HCT116 (cell line): Measurements from ENCODE around the gene KERA. TPM values are rescaled to one million over a fixed set of nuclear protein-coding genes. Genes with fewer than 3 reads are reported as not detected.

Source experiments
- ATAC-seq: fragments of 200-7000 bp; cut with Tn5 transposase; 2 replicates; pipeline ENCODE4 v1.9.1; 2020; ENCODE audit warnings: mild to moderate bottlenecking, moderate library complexity
- BruUV-seq: library from RNA; stranded (reverse); fragments of 400-500 nt; replicated peaks from 2 replicates; lab custom pipeline; 2021; lab: Mats Ljungman, UMichigan
- CTCF ChIA-PET: fragments of 300-600 bp; sonication (Branson Sonifier 250); formaldehyde crosslinking; loops from one replicate; lab custom pipeline; 2021; ENCODE audit warnings: antibody characterized with exemption; lab: Charles Lee
- POLR2A ChIA-PET: fragments of 300-600, 350-600 bp; sonication (Branson Sonifier 250); formaldehyde crosslinking; loops from one replicate; lab custom pipeline; 2021; ENCODE audit warnings: antibody characterized with exemption; lab: Charles Lee
- RAD21 ChIA-PET, 2 experiments: fragments of 300-600 bp; sonication (Branson Sonifier 250); formaldehyde crosslinking; loops; one replicate each; lab custom pipeline; 2023; ENCODE audit warnings: low total read pairs in 2 of 2; ENCODE audit not compliant: uncharacterized antibody in 2 of 2, unreplicated experiment in 2 of 2, low non-redundant PET in 1 of 2; lab: Charles Lee
- DNase-seq: peaks from one replicate; pipeline ENCODE4 v3.0.0-alpha.2; 2010; ENCODE audit warnings: low read depth, low spot score
- H2AFZ ChIP-seq: fragments of 200-600 bp; shearing (Covaris generic), sonication (generic); 2 replicates; pipeline ENCODE4 v1.6.1; 2017; ENCODE audit warnings: low read depth, mixed run types, mixed read lengths, antibody characterized with exemption, low read length; ENCODE audit not compliant: poor library complexity, severe bottlenecking
- H3K27ac ChIP-seq: 2 replicates; pipeline ENCODE4 v1.5.1; 2012; ENCODE audit warnings: low read depth, low read length
- H3K27me3 ChIP-seq: fragments of 200-600 bp; sonication (generic); 2 replicates; pipeline ENCODE4 v1.6.1; 2016; ENCODE audit warnings: mixed run types, low read length, mixed read lengths; ENCODE audit not compliant: insufficient read depth
- H3K36me3 ChIP-seq, 2 experiments: fragments of 200-500 bp in 1 of 2; fragments of 200-600 bp in 1 of 2; sonication (Bioruptor generic) in 1 of 2; sonication (generic) in 1 of 2; 2 replicates each; pipeline versions ENCODE4 v1.5.1 to v1.6.1; 2014 to 2016; ENCODE audit warnings: low read length in 2 of 2, inconsistent platforms in 1 of 2, mixed read lengths in 1 of 2, mixed run types in 1 of 2; ENCODE audit not compliant: insufficient read depth in 2 of 2, control insufficient read depth in 1 of 2
- H3K4me1 ChIP-seq, 2 experiments: fragments of 200-600 bp in 1 of 2; sonication (generic) in 1 of 2; 2 replicates each; pipeline versions ENCODE4 v1.5.1 to v1.6.1; 2012 to 2017; ENCODE audit warnings: low read length in 2 of 2, inconsistent platforms in 1 of 2, mild to moderate bottlenecking in 1 of 2, mixed read lengths in 1 of 2, mixed run types in 1 of 2, moderate library complexity in 1 of 2; ENCODE audit not compliant: insufficient read depth in 2 of 2, control insufficient read depth in 1 of 2
- H3K4me2 ChIP-seq: fragments of 200-600 bp; sonication (generic); 2 replicates; pipeline ENCODE4 v1.6.1; 2017; ENCODE audit warnings: mixed run types, low read length, mixed read lengths
- H3K4me3 ChIP-seq, 2 experiments: fragments of 200-600 bp in 1 of 2; sonication (generic) in 1 of 2; replicated peaks in 1 of 2; 2 replicates each; pipeline ENCODE4 v1.5.1; 2011 to 2016; ENCODE audit warnings: low read length in 2 of 2, control low read depth in 1 of 2, low read depth in 1 of 2, mild to moderate bottlenecking in 1 of 2, mixed read lengths in 1 of 2, mixed run types in 1 of 2
- H3K79me2 ChIP-seq: fragments of 200-600 bp; sonication (generic); 2 replicates; pipeline ENCODE4 v1.6.1; 2017; ENCODE audit warnings: mild to moderate bottlenecking, mixed run types, low read length, moderate library complexity, mixed read lengths; ENCODE audit not compliant: insufficient read depth
- H3K9ac ChIP-seq: fragments of 200-600 bp; sonication (generic); 2 replicates; pipeline ENCODE4 v1.6.1; 2016; ENCODE audit warnings: low read length, mixed read lengths
- H3K9me2 ChIP-seq: fragments of 200-600 bp; sonication (generic), shearing (Covaris generic); 2 replicates; pipeline ENCODE4 v1.6.1; 2017; ENCODE audit warnings: mixed run types, mild to moderate bottlenecking, moderate library complexity; ENCODE audit not compliant: insufficient read depth
- H3K9me3 ChIP-seq, 2 experiments: fragments of 200-500 bp in 1 of 2; fragments of 200-600 bp in 1 of 2; sonication (Bioruptor generic) in 1 of 2; sonication (generic) in 1 of 2; 2 replicates each; pipeline ENCODE4 v1.6.1; 2014 to 2017; ENCODE audit warnings: low read length in 2 of 2, mixed read lengths in 2 of 2, inconsistent platforms in 1 of 2, low read depth in 1 of 2, mild to moderate bottlenecking in 1 of 2, mixed run types in 1 of 2, moderate library complexity in 1 of 2; ENCODE audit not compliant: control insufficient read depth in 1 of 2, insufficient read depth in 1 of 2
- H4K20me1 ChIP-seq: fragments of 200-600 bp; sonication (generic), shearing (Covaris generic); 2 replicates; pipeline ENCODE4 v1.6.1; 2017; ENCODE audit warnings: mixed run types, mild to moderate bottlenecking, moderate library complexity; ENCODE audit not compliant: insufficient read depth
- CBX3 ChIP-seq: IDR thresholded peaks from 2 replicates; pipeline ENCODE4 v1.6.1; 2012; ENCODE audit warnings: low read depth
- CEBPB ChIP-seq: IDR thresholded peaks from 2 replicates; pipeline ENCODE4 v1.6.1; 2012; ENCODE audit warnings: low read depth
- FOSL1 ChIP-seq: IDR thresholded peaks from 2 replicates; pipeline ENCODE4 v1.6.1; 2012; ENCODE audit warnings: low read depth
- SIN3A ChIP-seq: IDR thresholded peaks from 2 replicates; pipeline ENCODE4 v1.6.1; 2012; ENCODE audit warnings: low read depth
- SP1 ChIP-seq: IDR thresholded peaks from 2 replicates; pipeline ENCODE4 v1.6.1; 2012; ENCODE audit warnings: low read depth
- ZFX ChIP-seq: fragments of 450-650 bp; IDR thresholded peaks from 2 replicates; pipeline ENCODE4 v1.6.1; 2017
- ZNF274 ChIP-seq: fragments of 200-500 bp; sonication (Bioruptor generic); IDR thresholded peaks from 2 replicates; pipeline ENCODE4 v1.6.1; 2014; ENCODE audit warnings: mild to moderate bottlenecking, low read depth, low read length, inconsistent platforms
- intact Hi-C: fragments of 100-400 bp; cut with micrococcal nuclease; formaldehyde crosslinking; loops from 2 replicates; pipeline ENCODE4 v1.10.0; 2022
- total RNA-seq: library from RNA; stranded (reverse); gene quantifications from one replicate; pipeline ENCODE4 v1.2.1, GENCODE V29; 2021; ENCODE audit not compliant: unreplicated experiment
- TF ChIP-seq, protein P1 (sequence below): IDR thresholded peaks from 2 replicates; pipeline ENCODE4 v1.6.1; 2012; ENCODE audit warnings: low read depth
- TF ChIP-seq, protein P2 (sequence below): IDR thresholded peaks from 2 replicates; pipeline ENCODE4 v1.6.1; 2012

KERA gene
- total RNA-seq, 1 experiment from 2014 or later, result not detected

DNA sequence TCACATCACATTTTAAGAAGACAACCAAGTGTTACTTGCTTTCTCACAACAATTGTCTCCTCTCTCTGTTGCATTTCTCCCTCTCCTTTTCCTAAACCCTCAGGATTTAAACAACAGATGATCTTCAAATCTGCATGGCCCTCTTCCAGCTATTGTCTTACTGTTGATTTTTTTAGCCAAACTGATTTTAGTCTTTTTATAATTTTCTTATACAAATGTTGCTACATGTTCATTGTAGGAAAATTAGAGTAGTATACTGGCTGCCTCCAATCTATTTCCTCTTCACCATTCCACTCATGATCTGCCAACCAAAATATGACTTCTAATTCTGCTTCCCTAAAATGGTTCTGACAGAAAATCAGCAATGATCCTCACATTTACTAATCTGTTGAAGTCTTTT, 1.4 kb upstream of the KERA start:
- RAD21 ChIA-PET, result no interaction called here
- Histone ChIP-seq H3K36me3 (no peaks in the 10 kb centered on the region), H3K9me3 (no peaks in the 10 kb centered on the region), H3K27me3 (no peaks in the 10 kb centered on the region), H4K20me1 (no peaks in the 10 kb centered on the region), H2AFZ (no peak overlapping the region), H3K27ac (no peak overlapping the region), H3K4me3 (no peak overlapping the region), H3K9me2 (0 out of 2 replicates have a peak, but pooled peaks cover 3% of the 10 kb centered on the region), H3K4me1 (no peaks in the 10 kb centered on the region), H3K79me2 (no peaks in the 10 kb centered on the region), H3K9ac (no peak overlapping the region), H3K4me2 (no peak overlapping the region)
- no peak for DNase-seq
- TF ChIP-seq, protein P1, sequence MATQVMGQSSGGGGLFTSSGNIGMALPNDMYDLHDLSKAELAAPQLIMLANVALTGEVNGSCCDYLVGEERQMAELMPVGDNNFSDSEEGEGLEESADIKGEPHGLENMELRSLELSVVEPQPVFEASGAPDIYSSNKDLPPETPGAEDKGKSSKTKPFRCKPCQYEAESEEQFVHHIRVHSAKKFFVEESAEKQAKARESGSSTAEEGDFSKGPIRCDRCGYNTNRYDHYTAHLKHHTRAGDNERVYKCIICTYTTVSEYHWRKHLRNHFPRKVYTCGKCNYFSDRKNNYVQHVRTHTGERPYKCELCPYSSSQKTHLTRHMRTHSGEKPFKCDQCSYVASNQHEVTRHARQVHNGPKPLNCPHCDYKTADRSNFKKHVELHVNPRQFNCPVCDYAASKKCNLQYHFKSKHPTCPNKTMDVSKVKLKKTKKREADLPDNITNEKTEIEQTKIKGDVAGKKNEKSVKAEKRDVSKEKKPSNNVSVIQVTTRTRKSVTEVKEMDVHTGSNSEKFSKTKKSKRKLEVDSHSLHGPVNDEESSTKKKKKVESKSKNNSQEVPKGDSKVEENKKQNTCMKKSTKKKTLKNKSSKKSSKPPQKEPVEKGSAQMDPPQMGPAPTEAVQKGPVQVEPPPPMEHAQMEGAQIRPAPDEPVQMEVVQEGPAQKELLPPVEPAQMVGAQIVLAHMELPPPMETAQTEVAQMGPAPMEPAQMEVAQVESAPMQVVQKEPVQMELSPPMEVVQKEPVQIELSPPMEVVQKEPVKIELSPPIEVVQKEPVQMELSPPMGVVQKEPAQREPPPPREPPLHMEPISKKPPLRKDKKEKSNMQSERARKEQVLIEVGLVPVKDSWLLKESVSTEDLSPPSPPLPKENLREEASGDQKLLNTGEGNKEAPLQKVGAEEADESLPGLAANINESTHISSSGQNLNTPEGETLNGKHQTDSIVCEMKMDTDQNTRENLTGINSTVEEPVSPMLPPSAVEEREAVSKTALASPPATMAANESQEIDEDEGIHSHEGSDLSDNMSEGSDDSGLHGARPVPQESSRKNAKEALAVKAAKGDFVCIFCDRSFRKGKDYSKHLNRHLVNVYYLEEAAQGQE, result no peak
- TF ChIP-seq SP1, result no peak
- no peak for TF ChIP-seq CEBPB
- TF ChIP-seq FOSL1, result no peak
- no peak for TF ChIP-seq ZFX
- BruUV-seq, result no TSS peak
- POLR2A ChIA-PET, result no interaction called here
- CTCF ChIA-PET, result no interaction called here
- intact Hi-C loops, result no loop called here
- no peak for ATAC-seq

DNA sequence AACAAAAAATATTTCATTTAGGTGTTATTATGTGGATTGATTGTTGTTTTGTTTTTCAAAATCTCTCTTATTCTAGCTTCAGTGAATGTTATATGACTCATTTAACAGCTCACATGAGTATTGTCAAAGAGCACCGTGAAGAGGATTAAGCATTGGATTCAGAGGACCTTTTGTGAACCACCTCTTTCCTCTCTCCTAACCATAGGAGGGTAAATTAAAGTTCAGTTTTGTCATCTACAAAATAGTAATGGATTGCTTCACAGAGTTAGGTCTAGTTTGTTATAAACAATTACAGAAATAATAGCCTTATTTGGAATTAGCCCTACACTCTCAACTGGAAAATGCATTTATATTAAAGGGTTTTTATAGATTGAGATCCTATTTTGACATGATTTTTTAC, 962 bp upstream of the KERA start:
- CTCF ChIA-PET, result no interaction called here
- no peak for TF ChIP-seq SIN3A
- no peak for TF ChIP-seq CBX3
- TF ChIP-seq FOSL1, result no peak
- no peak for TF ChIP-seq SP1
- TF ChIP-seq ZNF274, result no peak
- TF ChIP-seq, protein P2, sequence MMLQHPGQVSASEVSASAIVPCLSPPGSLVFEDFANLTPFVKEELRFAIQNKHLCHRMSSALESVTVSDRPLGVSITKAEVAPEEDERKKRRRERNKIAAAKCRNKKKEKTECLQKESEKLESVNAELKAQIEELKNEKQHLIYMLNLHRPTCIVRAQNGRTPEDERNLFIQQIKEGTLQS, result no peak
- no peak for TF ChIP-seq ZFX
- H3K9ac ChIP-seq, result no peak overlapping the region
- no peaks in the 10 kb centered on the region for H3K79me2 ChIP-seq
- intact Hi-C loops, result no loop called here
- ATAC-seq (no peak), DNase-seq (no peak)
- H3K27me3 ChIP-seq, result no peaks in the 10 kb centered on the region
- 0 out of 2 replicates have a peak, but pooled peaks cover 3% of the 10 kb centered on the region for H3K9me2 ChIP-seq
- no peak overlapping the region for H2AFZ ChIP-seq
- H3K4me3 ChIP-seq, result no peak overlapping the region
- no peak overlapping the region for H3K4me2 ChIP-seq
- no peaks in the 10 kb centered on the region for H3K36me3 ChIP-seq
- H3K4me1 ChIP-seq, result no peaks in the 10 kb centered on the region
- no peak overlapping the region for H3K27ac ChIP-seq
- RAD21 ChIA-PET, result no interaction called here
- no TSS peak for BruUV-seq
- H4K20me1 ChIP-seq, result no peaks in the 10 kb centered on the region
- POLR2A ChIA-PET, result no interaction called here
- no peaks in the 10 kb centered on the region for H3K9me3 ChIP-seq
